ENCODE data around the gene ZBED4.

ZBED4 gene

DNA sequence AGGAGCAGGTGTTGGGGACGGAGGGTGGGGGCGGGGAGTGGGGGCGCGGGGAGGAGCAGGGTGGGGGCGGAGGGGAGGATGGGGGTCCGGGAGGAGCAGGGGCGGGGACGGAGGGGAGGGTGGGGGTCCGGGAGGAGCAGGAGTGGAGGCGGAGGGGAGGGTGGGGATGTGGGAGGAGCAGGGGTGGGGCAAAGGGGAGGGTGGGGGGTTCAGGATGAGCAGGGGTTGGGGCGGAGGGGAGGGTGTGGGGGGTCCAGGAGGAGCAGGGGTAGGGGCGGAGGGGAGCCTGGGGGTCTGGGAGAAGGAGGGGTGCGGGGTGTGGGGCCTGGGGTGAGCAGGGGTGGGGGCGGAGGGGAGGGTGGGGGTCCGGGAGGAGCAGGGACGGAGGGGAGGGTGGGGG, 81.9 kb downstream of the ZBED4 start:
- DNase-seq (ENCODE audit: low read depth in 2 of 2), result peak in 1 of 2 donors; percentile 44

DNA sequence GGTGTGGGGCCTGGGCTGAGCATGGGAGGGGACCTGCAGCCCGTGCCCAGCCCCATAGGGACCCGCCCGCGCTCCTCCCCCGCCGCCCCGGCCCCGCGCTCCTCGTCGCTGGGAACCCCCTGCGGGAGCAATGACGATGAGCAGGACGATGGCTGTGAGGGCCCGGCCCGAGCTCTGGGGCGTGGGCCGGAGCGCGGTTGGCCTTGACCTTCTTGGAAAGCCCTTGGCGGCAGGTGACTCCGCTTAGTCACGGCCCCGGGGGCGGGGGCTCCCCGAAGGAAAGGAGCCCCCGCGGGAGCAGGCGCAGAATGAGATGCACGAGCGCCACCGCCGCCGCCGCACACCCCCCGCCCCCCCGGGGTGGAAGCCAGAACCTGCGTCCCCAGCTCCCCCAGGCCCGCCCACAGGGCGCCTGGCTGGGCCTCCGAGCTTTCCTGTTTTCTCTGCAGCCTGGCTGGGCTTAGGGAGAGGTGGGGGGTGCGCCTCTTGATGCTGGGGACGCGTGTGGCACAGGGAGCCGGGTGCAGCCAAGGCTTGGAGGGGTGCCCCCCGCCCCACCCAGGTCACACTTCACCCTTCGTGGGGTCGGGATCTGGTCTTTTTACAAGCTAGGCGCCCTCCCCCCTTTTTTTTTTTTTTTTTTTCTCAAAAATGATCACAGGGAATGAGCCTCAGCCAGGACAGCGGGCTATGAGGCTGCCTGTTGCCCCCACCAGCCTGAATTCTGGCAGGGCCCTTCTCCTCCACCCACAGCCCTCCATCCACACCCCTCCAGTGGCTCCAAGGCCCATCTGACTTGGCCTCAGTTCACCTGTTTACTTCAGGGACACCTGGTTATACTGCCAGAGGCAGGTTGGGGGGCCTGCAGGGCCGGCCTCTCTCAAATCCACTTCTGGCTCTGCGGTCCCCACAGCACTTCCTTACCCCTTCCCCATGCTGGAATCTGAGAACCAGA, 82.7 kb downstream of the ZBED4 start:
- DNase-seq (ENCODE audit: low read depth in 2 of 2), result peak; percentile 95 to 97

DNA sequence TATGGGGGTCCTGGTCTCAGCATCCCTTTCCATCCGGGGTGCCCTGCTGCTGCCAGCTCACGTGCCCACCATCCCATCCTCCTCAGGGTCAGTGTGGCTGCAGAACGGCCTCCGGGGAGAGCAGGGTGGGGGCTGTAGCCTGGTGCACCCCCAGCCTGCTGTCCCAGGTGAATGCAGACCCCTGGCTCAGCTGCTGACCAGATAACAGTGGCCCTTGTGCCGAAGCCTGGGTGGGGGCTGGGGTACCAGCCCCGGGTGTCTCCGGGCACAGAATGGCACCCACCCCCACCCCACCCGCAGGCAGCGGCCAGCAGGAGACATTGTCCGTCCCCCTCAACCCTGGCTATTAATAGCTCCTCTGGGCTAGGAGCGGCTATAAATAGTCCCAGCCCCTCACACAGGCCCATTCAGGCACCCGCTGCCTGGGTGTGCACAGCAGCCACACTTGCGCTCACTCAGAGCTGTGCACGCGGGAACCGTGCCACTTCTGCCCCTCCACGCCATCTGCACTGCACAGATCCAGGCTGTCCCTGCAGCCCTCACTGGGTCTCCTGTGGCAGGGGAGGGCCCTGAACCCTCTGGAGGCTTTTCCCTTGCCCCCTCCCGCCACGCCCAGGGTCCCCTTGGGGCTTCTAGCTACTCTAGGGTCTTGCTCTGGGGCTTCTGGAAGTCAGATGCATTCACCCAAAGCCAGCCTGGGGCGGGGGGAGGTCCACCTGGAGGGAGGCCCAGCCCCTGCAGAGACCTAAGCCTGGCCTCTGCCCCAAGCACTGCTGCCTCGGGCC, 83.5 kb downstream of the ZBED4 start:
- DNase-seq (ENCODE audit: low read depth in 2 of 2), result no peak

DNA sequence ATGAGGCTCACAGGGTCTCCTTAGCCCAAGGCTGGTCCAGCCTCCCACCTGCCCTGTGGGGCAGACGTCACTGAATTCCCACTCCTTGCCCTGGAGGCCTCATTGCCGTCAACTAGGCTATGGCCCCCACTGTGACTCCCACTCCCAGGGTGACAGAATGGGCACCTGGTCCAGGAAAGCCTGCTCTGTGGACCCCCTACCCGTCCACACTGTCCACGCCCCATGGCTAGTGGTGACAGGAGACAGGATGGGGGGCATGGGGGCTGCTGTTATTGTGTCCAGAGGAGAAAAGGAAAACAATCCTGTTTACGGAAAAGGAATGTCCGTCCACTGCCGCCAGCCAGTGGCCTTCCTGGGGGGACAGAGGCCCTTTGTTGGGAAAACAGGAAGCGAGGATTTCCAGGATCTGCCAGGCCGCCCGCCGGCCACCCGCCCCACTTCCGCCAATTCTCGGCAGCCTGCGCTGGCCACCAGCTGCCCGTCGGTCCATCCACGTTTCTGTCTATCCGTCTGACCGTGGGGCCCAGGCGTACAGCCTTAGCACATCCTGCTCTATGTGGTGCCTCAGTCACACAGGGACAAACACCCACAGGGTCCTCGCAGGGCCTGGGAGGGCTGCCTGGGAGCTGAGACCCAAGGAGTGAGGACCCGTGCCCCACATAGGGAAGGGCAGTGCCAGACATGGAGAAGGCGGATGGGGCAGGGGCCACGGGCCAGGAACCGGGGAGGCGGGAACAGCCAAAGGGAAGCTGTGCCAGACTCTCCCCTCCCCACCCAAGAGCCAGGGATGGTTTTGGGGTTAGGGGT, 84.3 kb downstream of the ZBED4 start:
- no peak for DNase-seq (ENCODE audit: low read depth in 2 of 2)

DNA sequence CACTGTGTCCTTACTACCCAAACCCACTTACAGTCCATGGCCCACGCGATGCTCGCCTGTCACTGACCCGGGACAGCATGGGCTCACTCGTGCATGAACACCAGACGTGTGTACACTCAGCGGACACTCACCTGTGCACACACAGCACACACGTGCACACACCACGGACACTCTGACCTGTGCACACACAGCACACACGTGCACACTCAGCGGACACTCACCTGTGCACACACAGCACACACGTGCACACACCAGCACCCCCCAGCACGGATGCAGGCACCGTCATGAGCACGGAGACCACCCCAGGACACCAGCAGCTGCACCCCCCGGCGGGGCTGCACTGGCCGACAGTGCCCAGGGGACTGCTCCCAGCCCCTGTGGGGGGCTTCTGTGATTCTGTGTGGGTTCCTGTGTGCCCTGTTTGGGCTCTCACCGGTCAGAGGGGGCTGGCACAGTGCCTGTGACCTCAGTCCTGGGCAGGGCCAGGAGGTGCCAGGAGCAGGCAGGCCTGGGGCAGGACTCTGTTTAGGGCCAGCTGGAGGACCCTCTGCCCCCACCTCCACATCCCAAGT, 85.0 kb downstream of the ZBED4 start:
- no peak for DNase-seq (ENCODE audit: low read depth in 2 of 2)

Measured in activated CD8-positive, alpha-beta memory T cell treated with anti-CD3 and anti-CD28 coated beads for 4 hours (primary cell).